Trophoblast cell (in vitro differentiated cells and primary cell): Measurements from ENCODE around the gene GEMIN5.

Experiments used
- DNase-seq, 2 donors: peaks; one replicate each; pipeline ENCODE4 v3.0.0-alpha.2; 2016
- H2AFZ ChIP-seq: 2 replicates; pipeline ENCODE4 v1.6.1; 2013; ENCODE audit warnings: low read length, moderate library complexity, mild to moderate bottlenecking; ENCODE audit not compliant: insufficient read depth, poor library complexity
- H2AK5ac ChIP-seq: 2 replicates; pipeline ENCODE4 v1.6.1; 2013; ENCODE audit warnings: mild to moderate bottlenecking, low read length
- H2BK120ac ChIP-seq: 2 replicates; pipeline ENCODE4 v1.6.1; 2013; ENCODE audit warnings: low read length, mild to moderate bottlenecking, moderate library complexity; ENCODE audit not compliant: insufficient read depth, poor library complexity
- H2BK12ac ChIP-seq: 2 replicates; pipeline ENCODE4 v1.6.1; 2013; ENCODE audit warnings: mild to moderate bottlenecking, low read length, moderate library complexity
- H2BK5ac ChIP-seq: 2 replicates; pipeline ENCODE4 v1.6.1; 2013; ENCODE audit warnings: low read length, low read depth, moderate library complexity, mild to moderate bottlenecking; ENCODE audit not compliant: poor library complexity
- H3K14ac ChIP-seq: 2 replicates; pipeline ENCODE4 v1.6.1; 2013; ENCODE audit warnings: mild to moderate bottlenecking, low read length
- H3K18ac ChIP-seq: 2 replicates; pipeline ENCODE4 v1.6.1; 2013; ENCODE audit warnings: mild to moderate bottlenecking, low read length
- H3K23ac ChIP-seq: 2 replicates; pipeline ENCODE4 v1.6.1; 2013; ENCODE audit warnings: low read length
- H3K27ac ChIP-seq: 2 replicates; pipeline ENCODE4 v1.5.1; 2013; ENCODE audit warnings: low read depth, mild to moderate bottlenecking, inconsistent platforms, low read length, moderate library complexity
- H3K27me3 ChIP-seq: 2 replicates; pipeline ENCODE4 v1.6.1; 2013; ENCODE audit warnings: inconsistent platforms, mild to moderate bottlenecking, low read length, moderate library complexity; ENCODE audit not compliant: insufficient read depth
- H3K36me3 ChIP-seq, 2 experiments: 1 replicate in 1 of 2; 2 replicates in 1 of 2; pipeline ENCODE4 v1.6.1; 2013; ENCODE audit warnings: low read length in 2 of 2, mild to moderate bottlenecking in 2 of 2, moderate library complexity in 1 of 2; ENCODE audit not compliant: insufficient read depth in 2 of 2, control insufficient read depth in 1 of 2
- H3K4ac ChIP-seq: 2 replicates; pipeline ENCODE4 v1.6.1; 2013; ENCODE audit warnings: low read depth, mild to moderate bottlenecking, low read length, moderate library complexity
- H3K4me1 ChIP-seq, 2 experiments: 1 replicate in 1 of 2; 2 replicates in 1 of 2; pipeline ENCODE4 v1.6.1; 2013; ENCODE audit warnings: low read length in 2 of 2, mild to moderate bottlenecking in 2 of 2, moderate library complexity in 1 of 2; ENCODE audit not compliant: insufficient read depth in 2 of 2, control insufficient read depth in 1 of 2
- H3K4me2 ChIP-seq: 2 replicates; pipeline ENCODE4 v1.6.1; 2013; ENCODE audit warnings: inconsistent platforms, mild to moderate bottlenecking, low read length, moderate library complexity
- H3K4me3 ChIP-seq: 2 replicates; pipeline ENCODE4 v1.5.1; 2013; ENCODE audit warnings: mild to moderate bottlenecking, low read depth, low read length, inconsistent platforms
- H3K79me1 ChIP-seq: one replicate; pipeline ENCODE4 v1.6.1; 2013; ENCODE audit warnings: low read length
- H3K79me2 ChIP-seq: 2 replicates; pipeline ENCODE4 v1.6.1; 2013; ENCODE audit warnings: low read length, mild to moderate bottlenecking; ENCODE audit not compliant: control insufficient read depth, insufficient read depth, poor library complexity
- H3K9ac ChIP-seq: 2 replicates; pipeline ENCODE4 v1.6.1; 2013; ENCODE audit warnings: mild to moderate bottlenecking, low read length
- H3K9me3 ChIP-seq: 2 replicates; pipeline ENCODE4 v1.6.1; 2013; ENCODE audit warnings: low read depth, mild to moderate bottlenecking, control low read depth, inconsistent platforms, low read length; ENCODE audit not compliant: insufficient read depth
- H4K12ac ChIP-seq: 2 replicates; pipeline ENCODE4 v1.6.1; 2013; ENCODE audit warnings: low read depth, mild to moderate bottlenecking, low read length, moderate library complexity
- H4K8ac ChIP-seq: 2 replicates; pipeline ENCODE4 v1.6.1; 2013; ENCODE audit warnings: low read depth, mild to moderate bottlenecking, low read length, moderate library complexity
- H4K91ac ChIP-seq: one replicate; pipeline ENCODE4 v1.6.1; 2013; ENCODE audit warnings: low read depth, mild to moderate bottlenecking, low read length, moderate library complexity
- WGBS: extraction: QIAGEN DNeasy Blood & Tissue Kit; methylation state at CpG from one replicate; pipeline ENCODE4 v1.1.7; 2013; ENCODE audit warnings: missing lambda C conversion rate; ENCODE audit not compliant: insufficient read length, insufficient coverage; ENCODE audit errors: extremely low coverage; 5-methylcytosine and 5-hydroxymethylcytosine counted together

Gene GEMIN5

DNA sequence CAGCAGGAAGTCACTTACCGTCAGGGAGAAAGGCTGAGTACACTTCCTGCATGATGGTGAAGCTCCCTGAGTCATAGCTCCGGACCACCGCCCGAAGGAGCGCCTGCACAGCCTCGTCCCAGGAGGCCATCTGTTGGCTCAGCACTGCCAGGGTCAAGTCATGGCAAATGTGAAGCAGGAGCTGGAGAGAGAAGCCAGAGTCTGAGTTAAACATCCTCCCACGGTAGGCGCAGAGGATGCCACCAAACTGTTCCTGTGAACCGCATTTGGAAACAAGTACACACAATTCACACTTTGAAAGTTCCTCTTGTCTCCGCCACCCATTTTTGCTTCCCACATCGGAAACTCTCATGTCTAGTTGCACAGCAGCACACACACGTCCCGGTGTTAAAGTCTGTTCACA is 45.6 kb downstream of the GEMIN5 start:
- H3K18ac ChIP-seq, result no peak overlapping the region
- no peak overlapping the region for H3K4me3 ChIP-seq
- DNase-seq, result no peak
- H3K36me3 ChIP-seq, result peaks cover 27 to 40% of the 10 kb centered on the region in 2 experiments
- no peak overlapping the region for H2AFZ ChIP-seq
- whole genome bisulfite sequencing, result no CpG with 5 or more reads among the region's 13 CpGs
- no peak overlapping the region for H3K4ac ChIP-seq
- H3K79me1 ChIP-seq, result no peaks in the 10 kb centered on the region
- H2BK12ac ChIP-seq, result no peak overlapping the region
- H3K4me2 ChIP-seq, result no peak overlapping the region
- no peaks in the 10 kb centered on the region for H3K27me3 ChIP-seq
- H3K23ac ChIP-seq, result no peak overlapping the region
- no peak overlapping the region for H2AK5ac ChIP-seq
- H4K91ac ChIP-seq, result no peak overlapping the region
- H3K79me2 ChIP-seq, result no peaks in the 10 kb centered on the region
- H4K12ac ChIP-seq, result no peak overlapping the region
- H4K8ac ChIP-seq, result no peak overlapping the region
- H3K27ac ChIP-seq, result no peak overlapping the region
- no peak overlapping the region for H2BK120ac ChIP-seq
- H3K9me3 ChIP-seq, result no peaks in the 10 kb centered on the region
- H3K4me1 ChIP-seq, result no peaks in the 10 kb centered on the region
- no peak overlapping the region for H2BK5ac ChIP-seq
- H3K9ac ChIP-seq, result no peak overlapping the region
- no peak overlapping the region for H3K14ac ChIP-seq

DNA sequence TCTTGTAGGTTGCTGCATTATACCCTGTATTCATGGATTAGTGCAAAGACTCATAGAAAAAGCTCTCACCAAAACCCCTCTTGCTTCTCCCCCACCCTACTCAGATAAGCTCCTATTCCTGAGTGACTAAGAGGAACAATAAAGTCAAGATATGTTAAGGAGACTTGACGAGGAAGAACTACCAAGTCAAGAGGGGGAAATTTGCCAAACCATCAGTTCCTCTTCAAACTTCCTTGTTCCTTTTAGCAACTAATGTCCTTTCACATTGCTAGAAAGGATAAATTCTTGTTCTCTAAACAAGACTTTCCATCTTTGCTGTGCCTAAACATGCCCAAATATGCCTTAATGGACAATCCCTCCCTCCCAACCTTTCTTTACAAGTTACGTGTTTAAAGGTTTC is 52.6 kb downstream of the GEMIN5 start:
- Histone ChIP-seq H2AK5ac (no peak overlapping the region), H3K79me2 (no peaks in the 10 kb centered on the region)
- no peak for DNase-seq

DNA sequence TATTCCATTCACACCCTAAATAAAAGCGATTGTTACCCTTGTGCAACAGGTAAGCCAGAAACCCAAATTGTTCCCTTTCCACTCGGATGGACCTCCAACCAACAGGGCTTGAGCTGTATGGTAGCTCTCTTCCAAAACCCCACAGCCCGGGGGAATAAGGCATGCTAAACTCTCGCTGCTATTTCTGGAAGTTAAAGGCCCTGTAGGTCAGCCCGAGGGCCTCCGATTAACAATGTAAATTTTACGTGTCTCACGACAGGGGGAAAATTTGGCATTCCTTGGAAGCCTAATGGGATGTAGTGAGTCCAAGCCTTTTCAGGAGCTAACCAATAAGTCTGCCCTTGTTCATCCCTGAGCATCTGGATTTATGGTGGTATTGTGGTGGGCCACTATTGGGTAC is 53.6 kb downstream of the GEMIN5 start:
- no CpG with 5 or more reads among the region's 8 CpGs for WGBS
- H4K12ac ChIP-seq, result no peak overlapping the region
- peak; percentile 42 to 72 for DNase-seq
- H2BK120ac ChIP-seq, result no peak overlapping the region
- H2AFZ ChIP-seq, result no peak overlapping the region
- H2BK5ac ChIP-seq, result no peak overlapping the region
- H3K36me3 ChIP-seq, result peaks cover 9 to 12% of the 10 kb centered on the region in 2 experiments
- no peaks in the 10 kb centered on the region for H3K4me1 ChIP-seq
- H3K79me2 ChIP-seq, result no peaks in the 10 kb centered on the region
- H4K8ac ChIP-seq, result no peak overlapping the region
- H3K23ac ChIP-seq, result no peak overlapping the region
- no peak overlapping the region for H3K4me3 ChIP-seq
- H3K4ac ChIP-seq, result no peak overlapping the region
- H3K79me1 ChIP-seq, result no peaks in the 10 kb centered on the region
- no peak overlapping the region for H3K18ac ChIP-seq
- no peak overlapping the region for H2BK12ac ChIP-seq
- peaks cover 4% of the 10 kb centered on the region for H3K9me3 ChIP-seq
- no peak overlapping the region for H3K27ac ChIP-seq
- no peaks in the 10 kb centered on the region for H3K27me3 ChIP-seq
- H3K9ac ChIP-seq, result no peak overlapping the region
- no peak overlapping the region for H4K91ac ChIP-seq
- no peak overlapping the region for H2AK5ac ChIP-seq
- H3K14ac ChIP-seq, result no peak overlapping the region
- H3K4me2 ChIP-seq, result no peak overlapping the region

More for the DNA sequence above, 52.6 kb downstream of the GEMIN5 start:
- H3K36me3 ChIP-seq, result peaks cover 9 to 17% of the 10 kb centered on the region in 2 experiments
- no peak overlapping the region for H3K23ac ChIP-seq
- no peak overlapping the region for H3K4me2 ChIP-seq
- whole genome bisulfite sequencing, result no CpG with 5 or more reads among the region's 2 CpGs
- H3K4me1 ChIP-seq, result no peaks in the 10 kb centered on the region
- H3K4me3 ChIP-seq, result no peak overlapping the region
- no peak overlapping the region for H4K8ac ChIP-seq
- no peaks in the 10 kb centered on the region for H3K79me1 ChIP-seq
- no peak overlapping the region for H2BK5ac ChIP-seq
- no peak overlapping the region for H2BK12ac ChIP-seq
- H3K27ac ChIP-seq, result no peak overlapping the region
- H3K9me3 ChIP-seq, result peaks cover 2% of the 10 kb centered on the region
- no peak overlapping the region for H4K12ac ChIP-seq
- no peak overlapping the region for H3K4ac ChIP-seq
- H3K18ac ChIP-seq, result no peak overlapping the region
- no peak overlapping the region for H2BK120ac ChIP-seq
- H3K27me3 ChIP-seq, result no peaks in the 10 kb centered on the region
- no peak overlapping the region for H4K91ac ChIP-seq
- no peak overlapping the region for H3K14ac ChIP-seq
- no peak overlapping the region for H2AFZ ChIP-seq
- H3K9ac ChIP-seq, result no peak overlapping the region

DNA sequence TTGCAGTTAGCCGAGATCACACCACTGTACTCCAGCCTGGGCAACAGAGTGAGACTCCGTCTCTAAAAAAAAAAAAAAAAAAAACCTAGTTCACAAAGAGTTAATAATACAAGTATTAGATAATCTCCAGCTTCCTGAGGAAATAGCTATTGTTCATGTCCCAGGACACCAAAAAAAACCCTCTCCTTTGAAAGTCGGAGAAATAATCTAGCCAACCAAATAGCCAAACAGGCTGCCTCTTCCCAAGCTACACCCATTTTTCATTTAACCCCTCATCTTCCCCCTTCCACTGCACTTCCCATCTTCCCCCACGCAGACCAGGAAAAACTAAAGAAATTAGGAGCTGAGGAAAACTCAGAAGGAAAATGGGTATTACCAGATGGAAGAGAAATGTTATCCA is 56.0 kb downstream of the GEMIN5 start:
- Histone ChIP-seq H3K27me3 (no peaks in the 10 kb centered on the region), H3K23ac (no peak overlapping the region), H3K18ac (no peak overlapping the region), H2BK120ac (no peak overlapping the region), H3K4ac (no peak overlapping the region), H3K4me2 (no peak overlapping the region), H2BK12ac (no peak overlapping the region), H3K79me1 (no peaks in the 10 kb centered on the region), H3K9me3 (peaks cover 11% of the 10 kb centered on the region), H2BK5ac (no peak overlapping the region), H3K4me3 (no peak overlapping the region), H4K8ac (no peak overlapping the region), H3K4me1 (no peaks in the 10 kb centered on the region), H3K9ac (no peak overlapping the region), H3K14ac (no peak overlapping the region), H4K12ac (no peak overlapping the region), H4K91ac (no peak overlapping the region), H3K79me2 (no peaks in the 10 kb centered on the region), H3K27ac (no peak overlapping the region), H2AK5ac (no peak overlapping the region), H3K36me3 (peaks cover 9 to 13% of the 10 kb centered on the region in 2 experiments), H2AFZ (no peak overlapping the region)
- no peak for DNase-seq
- no CpG with 5 or more reads among the region's 4 CpGs for WGBS
